Measurements from ENCODE around the gene SCAMP2.

SCAMP2 gene

DNA sequence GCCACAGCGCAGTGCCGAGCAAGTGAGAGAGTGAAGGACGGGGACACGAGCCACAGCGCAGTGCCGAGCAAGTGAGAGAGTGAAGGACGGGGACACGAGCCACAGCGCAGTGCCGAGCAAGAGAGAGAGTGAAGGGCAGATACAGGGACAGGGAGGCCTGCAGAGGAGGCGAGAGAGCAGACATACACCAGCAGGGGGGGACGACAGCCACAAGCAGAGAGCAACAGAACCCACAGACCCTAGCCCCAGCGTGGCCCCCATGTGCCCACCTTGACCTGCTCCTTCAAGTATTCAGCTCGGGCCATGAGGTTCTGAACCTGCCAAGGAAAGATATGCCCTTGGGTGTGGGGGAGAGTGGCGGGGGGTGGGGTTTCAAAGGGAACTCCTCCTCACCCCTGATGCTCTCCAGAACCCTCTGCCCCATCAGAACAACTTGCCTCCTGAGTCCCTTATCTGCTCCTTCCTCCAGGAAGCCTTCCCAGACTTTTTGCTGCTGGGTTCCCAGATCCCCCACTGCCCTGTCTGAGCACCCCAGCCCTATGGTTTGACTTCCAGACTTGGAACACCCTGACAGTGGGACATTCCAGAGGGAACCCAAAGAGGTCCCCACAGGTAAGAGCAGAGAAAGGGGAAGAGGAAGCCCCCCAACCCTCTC is 35.6 kb downstream of the SCAMP2 start:
- no peak for DNase-seq (ENCODE audit: low spot score)
- TF ChIP-seq, protein P1, sequence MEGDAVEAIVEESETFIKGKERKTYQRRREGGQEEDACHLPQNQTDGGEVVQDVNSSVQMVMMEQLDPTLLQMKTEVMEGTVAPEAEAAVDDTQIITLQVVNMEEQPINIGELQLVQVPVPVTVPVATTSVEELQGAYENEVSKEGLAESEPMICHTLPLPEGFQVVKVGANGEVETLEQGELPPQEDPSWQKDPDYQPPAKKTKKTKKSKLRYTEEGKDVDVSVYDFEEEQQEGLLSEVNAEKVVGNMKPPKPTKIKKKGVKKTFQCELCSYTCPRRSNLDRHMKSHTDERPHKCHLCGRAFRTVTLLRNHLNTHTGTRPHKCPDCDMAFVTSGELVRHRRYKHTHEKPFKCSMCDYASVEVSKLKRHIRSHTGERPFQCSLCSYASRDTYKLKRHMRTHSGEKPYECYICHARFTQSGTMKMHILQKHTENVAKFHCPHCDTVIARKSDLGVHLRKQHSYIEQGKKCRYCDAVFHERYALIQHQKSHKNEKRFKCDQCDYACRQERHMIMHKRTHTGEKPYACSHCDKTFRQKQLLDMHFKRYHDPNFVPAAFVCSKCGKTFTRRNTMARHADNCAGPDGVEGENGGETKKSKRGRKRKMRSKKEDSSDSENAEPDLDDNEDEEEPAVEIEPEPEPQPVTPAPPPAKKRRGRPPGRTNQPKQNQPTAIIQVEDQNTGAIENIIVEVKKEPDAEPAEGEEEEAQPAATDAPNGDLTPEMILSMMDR (IDR thresholded peaks at IDR 0.05), result no peak
- Histone ChIP-seq H3K4me3 (no peak overlapping the region), H3K27ac (no peak overlapping the region)

DNA sequence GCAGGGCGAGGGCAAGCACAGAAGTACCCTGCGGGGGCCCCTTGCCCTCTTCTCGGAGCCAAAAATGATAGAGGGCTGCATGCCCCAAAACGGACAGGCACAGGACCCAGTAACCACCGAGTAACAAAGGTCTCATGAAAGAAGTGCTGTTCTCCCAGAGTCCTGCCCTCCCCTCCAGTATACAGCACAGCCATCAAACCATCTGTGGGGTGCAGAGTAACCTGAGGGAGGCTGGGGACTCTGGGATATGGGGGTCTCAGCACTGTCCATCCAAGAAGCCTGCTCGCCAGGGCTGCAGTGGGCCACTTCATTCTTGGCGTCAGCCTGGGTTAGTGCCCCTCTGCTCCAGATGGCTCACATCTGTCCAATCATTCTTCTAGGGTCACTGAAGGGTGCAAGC is 36.3 kb downstream of the SCAMP2 start:
- Histone ChIP-seq H3K4me3 (no peak overlapping the region), H3K27ac (no peak overlapping the region)
- TF ChIP-seq, protein P1 (IDR thresholded peaks at IDR 0.05), result no peak
- DNase-seq (ENCODE audit: low spot score), result no peak

DNA sequence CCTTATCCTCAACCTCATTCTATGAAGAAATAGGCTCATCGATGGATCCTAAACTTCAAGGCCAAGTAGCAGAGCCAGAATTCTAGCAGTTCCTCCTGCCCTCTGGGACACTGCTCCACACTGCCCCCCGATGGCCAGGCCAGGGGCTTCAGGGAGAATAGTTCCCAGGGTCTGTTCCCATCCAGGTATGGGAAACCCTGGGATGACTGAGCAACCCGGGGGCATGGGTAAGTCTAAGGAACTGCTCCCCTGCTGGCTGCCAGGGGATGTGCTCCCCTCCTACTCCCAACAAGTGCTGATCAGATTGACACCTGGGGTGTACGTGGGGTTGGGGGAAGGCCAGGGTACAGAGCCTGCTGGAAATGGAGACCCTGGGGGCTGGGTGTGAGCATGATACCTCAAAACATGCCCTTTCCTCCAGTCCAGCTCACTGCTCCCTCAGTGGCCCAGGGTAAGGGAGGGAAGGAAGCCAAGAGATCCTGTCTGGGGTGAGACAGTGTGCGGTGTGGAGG is 37.8 kb downstream of the SCAMP2 start:
- TF ChIP-seq, protein P1 (IDR thresholded peaks at IDR 0.05), result peak; percentile 38
- no peak overlapping the region for H3K4me3 ChIP-seq
- DNase-seq (ENCODE audit: low spot score), result no peak
- H3K27ac ChIP-seq, result no peak overlapping the region

DNA sequence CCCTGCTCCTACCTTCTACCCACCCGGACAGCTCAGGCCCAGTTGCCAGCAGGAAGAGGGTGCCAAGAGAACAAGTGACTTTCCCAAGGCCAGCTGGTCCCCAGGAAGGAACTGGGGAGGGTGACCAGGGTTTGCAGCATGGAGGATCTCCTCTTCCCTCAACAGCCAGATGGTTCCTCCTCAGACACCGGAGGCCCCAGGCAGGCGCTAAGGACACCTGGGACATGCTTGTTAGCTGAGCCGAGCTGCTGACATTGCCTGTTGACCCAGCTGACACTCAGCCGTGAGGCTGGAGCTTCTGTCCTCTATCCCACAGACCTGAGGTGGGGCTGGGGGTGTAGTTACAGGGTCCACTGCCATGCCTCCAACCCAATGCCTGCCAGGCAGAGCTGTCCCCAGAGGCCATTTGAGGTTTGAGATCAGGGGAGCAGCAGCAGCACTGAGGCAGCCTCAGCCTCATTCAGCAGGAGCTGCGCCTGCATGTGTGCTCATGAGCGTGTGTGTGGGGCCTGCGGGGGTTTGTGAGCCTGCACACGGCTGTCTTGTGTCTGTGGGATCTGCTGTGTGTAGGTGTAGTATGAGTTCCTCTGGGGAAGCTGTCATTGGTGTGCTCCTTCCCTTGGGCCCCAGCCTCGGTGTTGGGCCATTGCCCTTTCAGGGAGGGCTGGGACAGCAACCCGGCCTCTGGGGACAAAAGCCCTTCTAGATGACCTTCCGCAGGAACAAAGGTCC is 39.6 kb downstream of the SCAMP2 start:
- no peak overlapping the region for H3K27ac ChIP-seq
- no peak overlapping the region for H3K4me3 ChIP-seq
- no peak for DNase-seq (ENCODE audit: low spot score)
- TF ChIP-seq, protein P1 (IDR thresholded peaks at IDR 0.05), result no peak

DNA sequence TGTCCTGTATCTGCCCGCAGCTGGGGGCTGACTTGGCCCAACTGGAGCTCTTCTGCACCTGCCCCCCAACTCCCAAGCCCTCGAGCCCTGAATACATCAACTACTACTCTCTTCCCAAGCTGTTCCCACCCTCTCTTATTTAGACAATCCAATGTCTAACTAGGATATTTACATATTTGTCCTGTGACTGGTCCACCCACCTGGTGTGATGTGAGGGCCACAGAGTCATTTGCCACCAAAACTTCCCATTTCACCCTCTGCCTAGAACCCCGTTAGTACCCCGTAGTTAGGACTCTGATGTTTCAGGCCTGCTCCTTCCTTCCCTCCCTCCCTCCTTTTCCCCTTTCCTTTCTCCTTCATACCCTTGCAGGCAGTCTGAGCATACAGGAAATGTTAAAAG is 40.3 kb downstream of the SCAMP2 start:
- H3K27ac ChIP-seq, result no peak overlapping the region

DNA sequence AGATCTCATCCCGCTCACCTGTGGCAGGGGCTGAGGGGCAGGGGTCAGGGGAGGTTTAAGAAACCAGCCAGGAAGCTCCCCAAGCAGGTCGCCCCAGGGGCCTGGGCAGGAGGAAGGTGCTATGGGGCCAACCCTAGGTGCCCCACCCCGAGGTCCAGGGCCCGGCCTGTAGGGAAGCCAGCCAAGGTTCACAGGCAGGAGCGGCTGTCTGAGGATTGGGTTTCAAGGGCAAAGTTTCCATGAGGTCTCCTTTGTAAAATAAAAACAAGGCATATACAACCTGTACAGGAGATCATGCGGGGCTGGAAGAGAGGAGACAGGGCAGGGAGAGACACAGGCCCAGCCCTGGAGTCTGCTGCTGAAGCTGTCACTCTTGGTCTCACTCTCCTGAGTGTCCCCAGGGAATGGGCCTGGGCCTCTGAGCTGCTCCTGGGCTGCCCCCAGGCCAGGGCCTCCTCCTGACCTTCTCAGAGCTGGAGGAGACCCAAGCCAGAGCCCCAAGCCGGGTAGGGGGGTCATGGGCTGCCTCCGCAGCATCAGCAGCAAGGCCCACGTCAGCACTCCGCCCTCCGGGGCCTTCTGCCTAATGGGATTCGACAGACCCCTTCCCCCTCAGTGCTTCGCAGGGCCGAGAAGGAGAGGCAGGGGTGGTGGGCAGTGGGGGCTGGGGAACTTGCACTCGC is 41.2 kb downstream of the SCAMP2 start:
- no peak overlapping the region for H3K27ac ChIP-seq

More for the DNA sequence above, 40.3 kb downstream of the SCAMP2 start:
- no peak overlapping the region for H3K4me3 ChIP-seq
- DNase-seq (ENCODE audit: low spot score), result no peak
- TF ChIP-seq, protein P1 (IDR thresholded peaks at IDR 0.05), result no peak

More for the DNA sequence above, 41.2 kb downstream of the SCAMP2 start:
- TF ChIP-seq, protein P1 (IDR thresholded peaks at IDR 0.05), result no peak
- no peak for DNase-seq (ENCODE audit: low spot score)
- H3K4me3 ChIP-seq, result no peak overlapping the region
